ENCODE measurements around the gene CLTCL1. TPM values are rescaled to one million over a fixed set of nuclear protein-coding genes. Genes with fewer than 3 reads are reported as not detected.
"Not testable (repeated sequence)": the region's sequence is repeated elsewhere in the genome, so short reads cannot be mapped to it uniquely, and the experiment has no call there.

Gene CLTCL1
- total RNA-seq, 2 experiments from 2014 or later, result 0.62 to 0.69 TPM

- no peak for DNase-seq
- peaks cover 17% of the 10 kb centered on the region for H3K4me1 Mint-ChIP-seq
- POLR2A ChIA-PET, result no interaction called here
Measured at GRCh38 chr22:19260804-19261203, 30.7 kb downstream of the CLTCL1 start.

GRCh38 chr22:19260194-19260593, 31.3 kb downstream of the CLTCL1 start:
- CTCF ChIA-PET, result interaction anchor here (1.2 kb wide), 1 partner anchor 22 kb away, joined by 3 read pairs; no protein-coding TSS in a partner anchor
- Mint-ChIP-seq H3K4me1 (peaks cover 17% of the 10 kb centered on the region), H3K9me3 (peaks cover 2% of the 10 kb centered on the region), H3K27me3 (no peaks in the 10 kb centered on the region), H3K4me3 (peak overlapping the region; percentile 43), H3K27ac (peak overlapping the region; percentile 79), H3K36me3 (ENCODE audit: low read depth) (peaks cover 6% of the 10 kb centered on the region)
- DNase-seq, result no peak
- POLR2A ChIA-PET, result no interaction called here

More at GRCh38 chr22:19260804-19261203, 30.7 kb downstream of the CLTCL1 start:
- Mint-ChIP-seq H3K9me3 (peaks cover 3% of the 10 kb centered on the region), H3K27me3 (no peaks in the 10 kb centered on the region), H3K36me3 (ENCODE audit: low read depth) (peaks cover 6% of the 10 kb centered on the region), H3K27ac (no peak overlapping the region), H3K4me3 (no peak overlapping the region)
- CTCF ChIA-PET, result interaction anchor here (1.2 kb wide), 1 partner anchor 22 kb away, joined by 3 read pairs; no protein-coding TSS in a partner anchor

DNA sequence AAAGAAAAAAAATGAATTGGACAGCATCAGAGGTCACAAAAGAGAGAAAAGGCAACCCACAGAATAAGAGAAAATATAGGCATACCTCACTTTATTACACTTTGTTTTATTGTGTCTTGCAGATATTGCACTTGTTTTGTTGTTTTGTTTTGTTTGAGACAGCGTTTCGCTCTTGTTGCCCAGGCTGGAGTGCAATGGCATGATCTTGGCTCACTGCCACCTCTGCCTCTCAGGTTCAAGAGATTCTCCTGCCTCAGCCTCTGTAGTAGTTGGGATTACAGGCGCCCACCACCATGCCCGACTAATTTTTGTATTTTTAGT, 32.6 kb downstream of the CLTCL1 start:
- POLR2A ChIA-PET; CTCF ChIA-PET; H3K9me3 Mint-ChIP-seq; DNase-seq; H3K36me3 Mint-ChIP-seq (ENCODE audit: low read depth); H3K4me3 Mint-ChIP-seq; H3K27me3 Mint-ChIP-seq: not testable (repeated sequence)
- Mint-ChIP-seq H3K4me1 (peaks cover 17% of the 10 kb centered on the region), H3K27ac (peak overlapping the region; percentile 68)

GRCh38 chr22:19258371-19258770, 33.1 kb downstream of the CLTCL1 start:
- no peak for DNase-seq
- H3K36me3 Mint-ChIP-seq (ENCODE audit: low read depth), result peaks cover 6% of the 10 kb centered on the region
- POLR2A ChIA-PET, result no interaction called here
- CTCF ChIA-PET, result interaction anchor here (0.8 kb wide), 1 partner anchor 17 kb away, joined by 3 read pairs; no protein-coding TSS in a partner anchor
- peak overlapping the region; percentile 51 for H3K27ac Mint-ChIP-seq
- H3K27me3 Mint-ChIP-seq, result peaks cover 3% of the 10 kb centered on the region
- H3K4me3 Mint-ChIP-seq, result no peak overlapping the region
- H3K9me3 Mint-ChIP-seq, result peaks cover 2% of the 10 kb centered on the region
- peaks cover 17% of the 10 kb centered on the region for H3K4me1 Mint-ChIP-seq

DNA sequence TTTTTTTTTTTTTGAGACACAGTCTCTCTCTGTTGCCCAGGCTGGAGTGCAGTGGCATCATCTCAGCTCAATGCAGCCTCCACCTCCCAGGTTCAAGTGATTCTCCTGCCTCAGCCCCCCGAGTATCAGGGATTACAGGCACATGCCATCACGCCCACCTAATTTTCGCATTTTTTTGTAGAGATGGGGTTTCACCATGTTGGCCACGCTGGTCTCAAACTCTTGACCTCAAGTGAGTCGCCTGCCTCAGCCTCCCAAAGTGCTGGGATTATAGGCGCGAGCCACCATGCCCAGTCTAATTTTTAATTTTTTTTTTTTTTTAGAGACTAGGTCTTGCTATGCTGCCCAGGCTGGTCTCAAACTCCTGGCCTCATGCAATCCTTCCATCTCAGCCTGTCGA, 35.2 kb downstream of the CLTCL1 start:
- DNase-seq; POLR2A ChIA-PET; H3K4me3 Mint-ChIP-seq; H3K9me3 Mint-ChIP-seq; H3K36me3 Mint-ChIP-seq (ENCODE audit: low read depth); H3K27me3 Mint-ChIP-seq; H3K27ac Mint-ChIP-seq: not testable (repeated sequence)
- H3K4me1 Mint-ChIP-seq, result peaks cover 17% of the 10 kb centered on the region
- CTCF ChIA-PET, result interaction anchor here (0.6 kb wide), 1 partner anchor 9 kb away, joined by 3 read pairs; no protein-coding TSS in a partner anchor

DNA sequence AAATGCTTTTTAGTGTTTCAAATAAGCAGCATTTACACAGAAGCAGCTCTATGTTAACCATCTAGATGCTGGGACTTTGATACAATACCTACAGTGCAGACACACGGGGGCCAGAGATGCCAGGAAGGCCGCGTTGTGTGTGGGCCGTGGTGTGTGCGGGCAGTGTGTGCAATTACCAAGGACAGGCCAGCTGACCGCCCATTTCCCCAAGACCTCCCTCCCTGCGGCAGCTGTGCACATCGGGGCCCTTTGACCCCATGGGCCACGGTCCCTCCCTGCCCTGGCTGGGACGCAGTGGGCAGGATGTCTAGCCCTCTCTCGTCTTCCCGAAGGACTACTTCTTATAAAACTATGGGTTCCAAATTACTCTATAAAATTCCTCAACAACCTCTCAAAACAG, 38.4 kb downstream of the CLTCL1 start:
- Mint-ChIP-seq H3K4me1 (no peaks in the 10 kb centered on the region), H3K27ac (no peak overlapping the region), H3K9me3 (no peaks in the 10 kb centered on the region), H3K27me3 (peaks cover 6% of the 10 kb centered on the region), H3K36me3 (ENCODE audit: low read depth) (peaks cover 1% of the 10 kb centered on the region), H3K4me3 (no peak overlapping the region)
- no peak for DNase-seq
- CTCF ChIA-PET, result no interaction called here
- POLR2A ChIA-PET, result no interaction called here

DNA sequence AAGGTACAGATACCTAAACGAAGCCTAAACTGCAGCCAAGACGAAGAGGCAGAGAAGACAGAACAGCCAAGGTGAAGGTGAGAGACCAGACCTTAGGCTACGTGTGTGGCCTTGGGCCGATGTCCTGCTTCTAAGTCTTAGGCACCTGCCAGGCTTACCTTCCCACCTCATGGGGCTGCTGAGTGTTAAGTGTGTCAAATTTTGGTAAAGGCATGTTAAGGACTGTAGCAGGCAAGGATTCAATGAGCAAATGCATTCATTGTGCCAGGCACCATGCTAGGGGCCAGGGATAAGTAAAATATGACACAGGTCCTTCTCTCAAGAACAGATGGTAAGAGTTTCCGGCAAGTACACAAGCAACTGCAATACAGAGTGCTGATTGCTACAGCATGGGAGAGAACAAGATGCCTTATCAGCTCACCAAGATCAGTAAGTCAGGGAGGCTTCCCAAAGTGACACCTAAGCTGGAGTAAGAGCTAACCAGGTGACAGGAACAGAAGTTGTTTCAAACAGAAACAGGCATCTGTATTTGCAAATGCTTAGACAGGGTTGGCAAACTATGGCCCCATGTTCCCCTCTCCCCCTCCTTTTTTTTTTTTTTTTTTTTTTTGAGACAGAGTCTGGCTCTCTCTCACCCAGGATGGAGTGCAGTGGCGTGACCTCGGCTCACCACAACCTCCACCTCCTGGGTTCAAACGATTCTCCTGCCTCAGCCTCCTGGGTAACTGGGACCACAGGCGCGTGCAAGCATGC, 46.7 kb downstream of the CLTCL1 start:
- H3K9me3 Mint-ChIP-seq, result no peaks in the 10 kb centered on the region
- H3K4me3 Mint-ChIP-seq, result no peak overlapping the region
- no peak overlapping the region for H3K27ac Mint-ChIP-seq
- ChIA-PET CTCF (no interaction called here), POLR2A (no interaction called here)
- no peak for DNase-seq
- peaks cover 2% of the 10 kb centered on the region for H3K4me1 Mint-ChIP-seq
- peaks cover 3% of the 10 kb centered on the region for H3K27me3 Mint-ChIP-seq
- no peaks in the 10 kb centered on the region for H3K36me3 Mint-ChIP-seq (ENCODE audit: low read depth)

- ChIA-PET POLR2A (no interaction called here), CTCF (no interaction called here)
- Mint-ChIP-seq H3K27me3 (no peaks in the 10 kb centered on the region), H3K4me1 (peaks cover 2% of the 10 kb centered on the region), H3K27ac (no peak overlapping the region), H3K36me3 (ENCODE audit: low read depth) (no peaks in the 10 kb centered on the region), H3K4me3 (no peak overlapping the region), H3K9me3 (no peaks in the 10 kb centered on the region)
- DNase-seq, result no peak
Measured at GRCh38 chr22:19242699-19243098, 48.8 kb downstream of the CLTCL1 start.

GRCh38 chr22:19241593-19241906, 50.0 kb downstream of the CLTCL1 start:
- CTCF ChIA-PET, result no interaction called here
- H3K27me3 Mint-ChIP-seq, result peaks cover 5% of the 10 kb centered on the region
- H3K4me3 Mint-ChIP-seq, result no peak overlapping the region
- H3K9me3 Mint-ChIP-seq, result no peaks in the 10 kb centered on the region
- H3K36me3 Mint-ChIP-seq (ENCODE audit: low read depth), result no peaks in the 10 kb centered on the region
- H3K4me1 Mint-ChIP-seq, result peaks cover 2% of the 10 kb centered on the region
- POLR2A ChIA-PET, result no interaction called here
- no peak for DNase-seq
- no peak overlapping the region for H3K27ac Mint-ChIP-seq

DNA sequence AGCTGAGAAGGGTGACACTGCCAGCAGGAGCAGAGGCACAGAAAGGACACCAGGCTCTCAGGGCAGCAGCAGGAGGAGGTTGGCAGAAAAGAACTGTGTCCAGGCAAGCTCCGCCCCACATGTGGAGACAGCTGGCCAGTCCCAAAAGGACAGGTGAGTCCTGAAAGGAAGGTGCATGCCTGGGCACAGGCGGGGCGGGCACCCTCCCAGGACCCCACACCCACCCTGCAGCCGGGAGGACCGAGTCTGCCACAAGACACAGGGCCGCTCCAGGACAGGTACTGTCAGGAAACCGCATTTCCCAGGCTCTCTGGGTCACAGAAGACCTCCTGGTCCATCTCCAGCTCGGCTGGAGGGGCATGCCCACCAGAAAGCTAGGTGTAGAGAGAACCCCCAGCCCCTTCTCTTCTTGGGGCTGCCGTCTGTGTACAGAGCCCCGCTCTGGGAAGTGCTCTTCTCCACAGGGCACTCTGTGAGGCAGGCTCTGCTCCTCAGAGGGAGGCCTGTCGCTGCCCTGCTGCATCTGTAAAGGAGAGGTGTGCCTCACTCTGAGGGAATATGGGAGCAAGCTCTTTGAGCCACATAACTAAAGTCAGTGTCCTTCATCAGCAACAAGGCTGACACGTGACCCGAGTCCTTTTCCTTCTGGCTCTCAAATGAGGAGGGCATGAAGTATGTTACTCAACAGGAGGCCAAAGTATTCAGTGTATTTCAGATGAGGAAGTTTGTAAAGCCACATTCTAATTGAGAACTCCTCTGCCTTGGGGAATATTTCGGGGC, 50.5 kb downstream of the CLTCL1 start:
- CTCF ChIA-PET, result no interaction called here
- peaks cover 2% of the 10 kb centered on the region for H3K4me1 Mint-ChIP-seq
- no peaks in the 10 kb centered on the region for H3K9me3 Mint-ChIP-seq
- POLR2A ChIA-PET, result no interaction called here
- H3K4me3 Mint-ChIP-seq, result no peak overlapping the region
- no peak overlapping the region for H3K27ac Mint-ChIP-seq
- H3K27me3 Mint-ChIP-seq, result peaks cover 8% of the 10 kb centered on the region
- no peaks in the 10 kb centered on the region for H3K36me3 Mint-ChIP-seq (ENCODE audit: low read depth)
- no peak for DNase-seq

DNA sequence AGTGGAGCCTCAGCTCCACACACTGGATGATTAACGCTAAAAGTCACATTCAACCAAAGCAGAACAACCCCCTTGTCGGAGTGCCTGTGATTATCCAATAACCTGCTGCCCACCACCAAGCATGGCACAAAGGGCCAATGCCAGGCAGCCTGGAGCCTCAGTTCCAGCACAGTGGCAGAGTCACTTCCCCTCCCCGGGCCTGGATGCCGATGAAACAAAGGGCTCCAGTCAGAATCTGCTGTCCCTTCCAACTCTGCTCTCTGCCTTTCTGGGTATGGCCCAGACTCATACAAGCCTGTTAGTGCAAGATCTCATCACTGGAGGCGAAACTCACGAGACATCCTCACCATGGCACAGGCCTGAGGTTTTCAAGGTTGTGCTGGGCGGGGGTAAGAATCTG, 52.1 kb downstream of the CLTCL1 start:
- no peak overlapping the region for H3K4me3 Mint-ChIP-seq
- peaks cover 13% of the 10 kb centered on the region for H3K27me3 Mint-ChIP-seq
- CTCF ChIA-PET, result no interaction called here
- no peak overlapping the region for H3K27ac Mint-ChIP-seq
- POLR2A ChIA-PET, result no interaction called here
- no peaks in the 10 kb centered on the region for H3K36me3 Mint-ChIP-seq (ENCODE audit: low read depth)
- no peak for DNase-seq
- no peaks in the 10 kb centered on the region for H3K9me3 Mint-ChIP-seq
- H3K4me1 Mint-ChIP-seq, result no peaks in the 10 kb centered on the region

DNA sequence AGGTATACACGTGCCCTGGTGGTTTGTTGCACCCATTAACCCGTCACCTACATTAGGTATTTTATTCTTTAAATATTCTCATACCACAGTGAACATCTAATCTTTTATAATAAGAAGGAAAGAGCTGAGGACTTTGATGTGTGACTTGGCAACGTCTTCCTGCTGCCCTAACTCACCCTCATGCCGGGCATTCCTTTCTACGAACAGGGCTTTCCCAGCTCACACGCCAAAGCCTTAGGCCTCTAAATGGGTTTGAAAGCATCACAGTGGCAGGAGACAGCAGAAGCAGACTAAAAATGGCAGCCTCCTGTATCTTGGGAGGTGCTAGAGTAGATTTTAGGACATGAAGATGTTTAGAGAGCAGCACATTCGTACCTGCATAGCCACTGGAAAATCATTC, 52.6 kb downstream of the CLTCL1 start:
- H3K4me1 Mint-ChIP-seq, result no peaks in the 10 kb centered on the region
- H3K9me3 Mint-ChIP-seq, result no peaks in the 10 kb centered on the region
- CTCF ChIA-PET, result interaction anchor here (1.0 kb wide), 1 partner anchor 22 kb away, joined by 3 read pairs; no protein-coding TSS in a partner anchor
- POLR2A ChIA-PET, result no interaction called here
- no peaks in the 10 kb centered on the region for H3K36me3 Mint-ChIP-seq (ENCODE audit: low read depth)
- no peak overlapping the region for H3K4me3 Mint-ChIP-seq
- peaks cover 14% of the 10 kb centered on the region for H3K27me3 Mint-ChIP-seq
- no peak overlapping the region for H3K27ac Mint-ChIP-seq
- DNase-seq, result no peak

GRCh38 chr22:19235874-19236273, 55.6 kb downstream of the CLTCL1 start:
- no peak for DNase-seq
- Mint-ChIP-seq H3K4me3 (no peak overlapping the region), H3K4me1 (no peaks in the 10 kb centered on the region), H3K9me3 (no peaks in the 10 kb centered on the region), H3K27ac (no peak overlapping the region), H3K36me3 (ENCODE audit: low read depth) (no peaks in the 10 kb centered on the region), H3K27me3 (peaks cover 19% of the 10 kb centered on the region)
- POLR2A ChIA-PET, result no interaction called here
- CTCF ChIA-PET, result interaction anchor here (0.9 to 1.1 kb wide), 2 partner anchors 10 to 51 kb away, joined by 3 read pairs; no protein-coding TSS in a partner anchor

Data from activated CD4-positive, alpha-beta T cell treated with anti-CD3 and anti-CD28 coated beads, Interleukin-2, amount 10 ng/mL, durations not matched to agents 7 days and 5 days (primary cell).